ENCODE data around the gene DDIT3.

Gene DDIT3

GRCh38 chr12:57470286-57470969 is 49.9 kb downstream of the DDIT3 start:
- H3K4me1 Mint-ChIP-seq, result peaks cover 6% of the 10 kb centered on the region
- TF ChIP-seq, protein P1, sequence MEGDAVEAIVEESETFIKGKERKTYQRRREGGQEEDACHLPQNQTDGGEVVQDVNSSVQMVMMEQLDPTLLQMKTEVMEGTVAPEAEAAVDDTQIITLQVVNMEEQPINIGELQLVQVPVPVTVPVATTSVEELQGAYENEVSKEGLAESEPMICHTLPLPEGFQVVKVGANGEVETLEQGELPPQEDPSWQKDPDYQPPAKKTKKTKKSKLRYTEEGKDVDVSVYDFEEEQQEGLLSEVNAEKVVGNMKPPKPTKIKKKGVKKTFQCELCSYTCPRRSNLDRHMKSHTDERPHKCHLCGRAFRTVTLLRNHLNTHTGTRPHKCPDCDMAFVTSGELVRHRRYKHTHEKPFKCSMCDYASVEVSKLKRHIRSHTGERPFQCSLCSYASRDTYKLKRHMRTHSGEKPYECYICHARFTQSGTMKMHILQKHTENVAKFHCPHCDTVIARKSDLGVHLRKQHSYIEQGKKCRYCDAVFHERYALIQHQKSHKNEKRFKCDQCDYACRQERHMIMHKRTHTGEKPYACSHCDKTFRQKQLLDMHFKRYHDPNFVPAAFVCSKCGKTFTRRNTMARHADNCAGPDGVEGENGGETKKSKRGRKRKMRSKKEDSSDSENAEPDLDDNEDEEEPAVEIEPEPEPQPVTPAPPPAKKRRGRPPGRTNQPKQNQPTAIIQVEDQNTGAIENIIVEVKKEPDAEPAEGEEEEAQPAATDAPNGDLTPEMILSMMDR (IDR thresholded peaks at IDR 0.05), result no peak
- DNase-seq, result no peak
- no peak overlapping the region for H3K4me3 Mint-ChIP-seq
- H3K27ac Mint-ChIP-seq, result no peak overlapping the region
- H3K36me3 Mint-ChIP-seq (ENCODE audit: low read depth), result no peaks in the 10 kb centered on the region
- peaks cover 74% of the 10 kb centered on the region for H3K27me3 Mint-ChIP-seq (ENCODE audit: low read depth, poor library complexity)
- H3K9me3 Mint-ChIP-seq, result no peaks in the 10 kb centered on the region

GRCh38 chr12:57469296-57470164 is 50.8 kb downstream of the DDIT3 start:
- Mint-ChIP-seq H3K27ac (no peak overlapping the region), H3K4me1 (peaks cover under 1% of the 10 kb centered on the region), H3K36me3 (ENCODE audit: low read depth) (no peaks in the 10 kb centered on the region), H3K4me3 (no peak overlapping the region), H3K9me3 (no peaks in the 10 kb centered on the region), H3K27me3 (ENCODE audit: low read depth, poor library complexity) (peaks cover 72% of the 10 kb centered on the region)
- DNase-seq, result no peak
- TF ChIP-seq, protein P1 (IDR thresholded peaks at IDR 0.05), result no peak

- no peaks in the 10 kb centered on the region for H3K9me3 Mint-ChIP-seq
- peaks cover 2% of the 10 kb centered on the region for H3K4me1 Mint-ChIP-seq
- H3K4me3 Mint-ChIP-seq, result no peak overlapping the region
- DNase-seq, result no peak
- H3K36me3 Mint-ChIP-seq (ENCODE audit: low read depth), result no peaks in the 10 kb centered on the region
- TF ChIP-seq, protein P1 (IDR thresholded peaks at IDR 0.05), result no peak
- no peak overlapping the region for H3K27ac Mint-ChIP-seq
- H3K27me3 Mint-ChIP-seq (ENCODE audit: low read depth, poor library complexity), result peaks cover 71% of the 10 kb centered on the region
Observed at GRCh38 chr12:57467915-57468314, 52.4 kb downstream of the DDIT3 start.

GRCh38 chr12:57467212-57467874 is 53.0 kb downstream of the DDIT3 start:
- Mint-ChIP-seq H3K4me1 (peaks cover 8% of the 10 kb centered on the region), H3K27ac (no peak overlapping the region), H3K9me3 (no peaks in the 10 kb centered on the region), H3K4me3 (no peak overlapping the region), H3K36me3 (ENCODE audit: low read depth) (no peaks in the 10 kb centered on the region), H3K27me3 (ENCODE audit: low read depth, poor library complexity) (peaks cover 71% of the 10 kb centered on the region)
- no peak for DNase-seq
- TF ChIP-seq, protein P1 (IDR thresholded peaks at IDR 0.05), result no peak

Measured in nephron progenitor cell (in vitro differentiated cells).